Neural progenitor cell (in vitro differentiated cells): Measurements from ENCODE around the gene ARHGEF37. TPM values are rescaled to one million over a fixed set of nuclear protein-coding genes. Genes with fewer than 3 reads are reported as not detected.

Source experiments
- DNase-seq: peaks from one replicate; pipeline ENCODE4 v3.0.0-alpha.2; 2016; ENCODE audit warnings: low spot score
- H2AFZ ChIP-seq: fragments of 200-600 bp; sonication (generic); replicated peaks from 2 replicates; pipeline ENCODE4 v1.6.1; 2016; ENCODE audit warnings: antibody characterized with exemption
- H3F3A ChIP-seq: fragments of 200-600 bp; sonication (generic); 2 replicates; pipeline ENCODE4 v1.6.1; 2016; ENCODE audit warnings: antibody characterized with exemption, low read depth
- H3K27ac ChIP-seq: fragments of 200-600 bp; sonication (generic); 2 replicates; pipeline ENCODE4 v1.5.1; 2016; ENCODE audit warnings: mild to moderate bottlenecking
- H3K27me3 ChIP-seq: fragments of 200-600 bp; sonication (generic); 2 replicates; pipeline ENCODE4 v1.6.1; 2016; ENCODE audit warnings: mild to moderate bottlenecking, moderate library complexity
- H3K36me3 ChIP-seq: fragments of 200-600 bp; sonication (generic); 2 replicates; pipeline ENCODE4 v1.5.1; 2016
- H3K4me1 ChIP-seq: fragments of 200-600 bp; sonication (generic); 2 replicates; pipeline ENCODE4 v1.6.1; 2016; ENCODE audit warnings: mixed run types
- H3K4me2 ChIP-seq: fragments of 200-600 bp; sonication (generic); 2 replicates; pipeline ENCODE4 v1.6.1; 2016
- H3K4me3 ChIP-seq: fragments of 200-600 bp; sonication (generic); 2 replicates; pipeline ENCODE4 v1.5.1; 2016
- H3K79me2 ChIP-seq: fragments of 200-600 bp; sonication (generic); 2 replicates; pipeline ENCODE4 v1.6.1; 2016; ENCODE audit warnings: low read depth
- H3K9ac ChIP-seq: fragments of 200-600 bp; sonication (generic); 2 replicates; pipeline ENCODE4 v1.6.1; 2016
- H3K9me3 ChIP-seq: fragments of 200-600 bp; sonication (generic); 2 replicates; pipeline ENCODE4 v1.5.1; 2016; ENCODE audit warnings: low read depth
- H4K20me1 ChIP-seq: fragments of 200-600 bp; sonication (generic); 2 replicates; pipeline ENCODE4 v1.6.1; 2016; ENCODE audit warnings: low read depth
- H3K27ac Mint-ChIP-seq: 3 replicates; pipeline ENCODE4 v1.8.0; 2021; ENCODE audit warnings: mixed read lengths
- H3K27me3 Mint-ChIP-seq: 2 replicates; pipeline ENCODE4 v1.8.0; 2022; ENCODE audit warnings: low read depth, mild to moderate bottlenecking, inconsistent platforms, moderate library complexity, mixed read lengths; ENCODE audit not compliant: insufficient read depth
- H3K36me3 Mint-ChIP-seq: 3 replicates; pipeline ENCODE4 v1.8.0; 2021; ENCODE audit warnings: mixed read lengths
- H3K4me1 Mint-ChIP-seq: 3 replicates; pipeline ENCODE4 v1.8.0; 2021; ENCODE audit warnings: mixed read lengths
- H3K4me3 Mint-ChIP-seq: 3 replicates; pipeline ENCODE4 v1.8.0; 2021; ENCODE audit warnings: mild to moderate bottlenecking, moderate library complexity, mixed read lengths
- H3K9me3 Mint-ChIP-seq: 3 replicates; pipeline ENCODE4 v1.8.0; 2020; ENCODE audit warnings: mixed read lengths
- EZH2 ChIP-seq: fragments of 200-600 bp; sonication (generic); IDR thresholded peaks from 2 replicates; pipeline ENCODE4 v1.6.1; 2017; ENCODE audit warnings: antibody characterized with exemption, mild to moderate bottlenecking, moderate library complexity
- EZH2phosphoT487 ChIP-seq: fragments of 200-600 bp; sonication (generic); IDR thresholded peaks from 2 replicates; pipeline ENCODE4 v1.6.1; 2017; ENCODE audit warnings: antibody characterized with exemption
- total RNA-seq: library from RNA; depleted of rRNA; stranded (reverse); fragments of >200 nt; gene quantifications from 2 replicates; pipeline ENCODE4 v1.2.3, GENCODE V29; 2015; ENCODE audit warnings: low replicate concordance
- TF ChIP-seq, protein P1 (sequence below): fragments of 200-600 bp; sonication (generic); IDR thresholded peaks from 2 replicates; pipeline ENCODE4 v1.5.1; 2017; ENCODE audit warnings: antibody characterized with exemption, mild to moderate bottlenecking

ARHGEF37 gene
- total RNA-seq, 1 donor from 2014 or later: 0.99 TPM

DNA sequence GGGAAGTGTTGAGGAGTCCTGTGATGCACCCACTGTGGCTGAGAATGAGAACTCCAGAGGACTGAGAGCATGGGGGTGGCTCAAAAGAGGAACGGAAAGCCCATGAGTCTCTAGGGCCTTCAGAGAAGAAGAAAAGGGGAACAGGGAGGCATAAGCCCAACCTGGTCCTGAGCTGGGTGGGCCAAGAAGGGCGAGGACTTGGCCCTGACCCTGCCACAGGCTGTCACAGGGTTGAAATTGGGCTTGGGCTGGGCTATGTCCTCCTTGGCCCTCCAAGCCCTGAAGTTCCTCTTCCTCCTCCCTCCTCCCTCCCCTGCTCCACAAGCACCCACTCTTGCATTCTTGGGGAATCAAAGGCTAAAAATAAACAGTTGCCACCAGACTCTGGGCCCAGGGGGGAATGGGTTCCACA, 99.5 kb downstream of the ARHGEF37 start:
- Histone ChIP-seq H3K27me3 (peaks cover 4% of the 10 kb centered on the region), H3K79me2 (no peaks in the 10 kb centered on the region), H3K36me3 (no peaks in the 10 kb centered on the region), H3K9ac (no peak overlapping the region), H3K27ac (no peak overlapping the region), H3F3A (no peaks in the 10 kb centered on the region), H3K4me1 (no peaks in the 10 kb centered on the region), H3K4me3 (no peak overlapping the region), H3K9me3 (no peaks in the 10 kb centered on the region), H2AFZ (no peak overlapping the region), H4K20me1 (no peaks in the 10 kb centered on the region), H3K4me2 (no peak overlapping the region)
- no peaks in the 10 kb centered on the region for H3K36me3 Mint-ChIP-seq
- H3K27ac Mint-ChIP-seq: no peak overlapping the region
- no peak for DNase-seq
- TF ChIP-seq, protein P1, sequence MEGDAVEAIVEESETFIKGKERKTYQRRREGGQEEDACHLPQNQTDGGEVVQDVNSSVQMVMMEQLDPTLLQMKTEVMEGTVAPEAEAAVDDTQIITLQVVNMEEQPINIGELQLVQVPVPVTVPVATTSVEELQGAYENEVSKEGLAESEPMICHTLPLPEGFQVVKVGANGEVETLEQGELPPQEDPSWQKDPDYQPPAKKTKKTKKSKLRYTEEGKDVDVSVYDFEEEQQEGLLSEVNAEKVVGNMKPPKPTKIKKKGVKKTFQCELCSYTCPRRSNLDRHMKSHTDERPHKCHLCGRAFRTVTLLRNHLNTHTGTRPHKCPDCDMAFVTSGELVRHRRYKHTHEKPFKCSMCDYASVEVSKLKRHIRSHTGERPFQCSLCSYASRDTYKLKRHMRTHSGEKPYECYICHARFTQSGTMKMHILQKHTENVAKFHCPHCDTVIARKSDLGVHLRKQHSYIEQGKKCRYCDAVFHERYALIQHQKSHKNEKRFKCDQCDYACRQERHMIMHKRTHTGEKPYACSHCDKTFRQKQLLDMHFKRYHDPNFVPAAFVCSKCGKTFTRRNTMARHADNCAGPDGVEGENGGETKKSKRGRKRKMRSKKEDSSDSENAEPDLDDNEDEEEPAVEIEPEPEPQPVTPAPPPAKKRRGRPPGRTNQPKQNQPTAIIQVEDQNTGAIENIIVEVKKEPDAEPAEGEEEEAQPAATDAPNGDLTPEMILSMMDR: no peak
- TF ChIP-seq EZH2 (no peak), EZH2phosphoT487 (no peak)
- H3K4me3 Mint-ChIP-seq: no peak overlapping the region
- no peaks in the 10 kb centered on the region for H3K4me1 Mint-ChIP-seq
- peaks cover 5% of the 10 kb centered on the region for H3K27me3 Mint-ChIP-seq
- peaks cover under 1% of the 10 kb centered on the region for H3K9me3 Mint-ChIP-seq

DNA sequence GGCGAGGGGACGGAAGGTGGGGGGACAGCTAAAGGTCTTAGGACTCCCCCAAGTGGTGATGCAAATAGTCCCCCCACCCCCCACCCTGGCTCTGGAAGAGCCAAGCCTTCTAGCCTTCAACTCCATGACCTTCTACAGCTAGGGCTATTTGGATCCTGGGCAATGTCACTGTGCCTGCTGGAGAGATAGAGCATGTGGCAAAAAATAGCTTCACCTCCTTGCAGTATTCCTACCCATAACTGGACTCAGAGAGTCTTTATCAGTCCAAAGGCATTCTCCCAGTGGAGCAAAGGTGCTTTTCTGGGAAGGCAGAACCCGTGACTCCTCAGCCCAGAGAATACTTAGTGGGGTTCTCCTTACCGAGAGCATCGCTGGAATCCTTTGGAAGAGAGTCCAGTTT, 100.0 kb downstream of the ARHGEF37 start:
- Histone ChIP-seq H3K9me3 (no peaks in the 10 kb centered on the region), H3K36me3 (no peaks in the 10 kb centered on the region), H3F3A (no peaks in the 10 kb centered on the region), H3K27me3 (peaks cover 4% of the 10 kb centered on the region), H3K79me2 (no peaks in the 10 kb centered on the region), H3K4me1 (no peaks in the 10 kb centered on the region), H3K9ac (no peak overlapping the region), H3K4me2 (no peak overlapping the region), H4K20me1 (no peaks in the 10 kb centered on the region), H2AFZ (no peak overlapping the region), H3K4me3 (no peak overlapping the region), H3K27ac (no peak overlapping the region)
- H3K4me1 Mint-ChIP-seq: no peaks in the 10 kb centered on the region
- H3K9me3 Mint-ChIP-seq: no peaks in the 10 kb centered on the region
- no peaks in the 10 kb centered on the region for H3K36me3 Mint-ChIP-seq
- DNase-seq: no peak
- TF ChIP-seq, protein P1: no peak
- TF ChIP-seq EZH2 (no peak), EZH2phosphoT487 (no peak)
- H3K27ac Mint-ChIP-seq: no peak overlapping the region
- H3K27me3 Mint-ChIP-seq: peaks cover 5% of the 10 kb centered on the region
- H3K4me3 Mint-ChIP-seq: no peak overlapping the region

DNA sequence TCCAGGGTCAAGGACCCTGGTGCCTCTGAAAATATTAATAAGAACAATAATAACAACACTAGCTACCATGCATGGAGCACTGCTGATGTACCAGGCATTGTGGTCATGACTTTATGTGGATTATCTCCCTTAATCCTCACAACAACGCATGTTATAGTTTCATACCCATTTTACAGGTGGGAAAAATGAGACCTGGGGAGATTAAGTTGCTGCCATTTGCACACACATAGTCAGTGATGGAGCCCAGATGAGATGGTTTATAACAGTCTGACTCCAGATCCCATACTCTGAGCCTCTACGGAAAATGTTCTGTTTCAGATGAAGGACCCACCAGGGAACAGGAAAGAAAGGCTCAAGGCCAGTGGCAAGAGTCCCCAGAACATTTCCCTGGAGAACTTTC, 100.6 kb downstream of the ARHGEF37 start:
- H3K27ac ChIP-seq: no peak overlapping the region
- no peak for DNase-seq
- H3K27ac Mint-ChIP-seq: no peak overlapping the region
- peaks cover 8% of the 10 kb centered on the region for H3K27me3 Mint-ChIP-seq
- no peaks in the 10 kb centered on the region for H3K36me3 ChIP-seq
- no peaks in the 10 kb centered on the region for H3K9me3 ChIP-seq
- no peak for TF ChIP-seq EZH2
- no peak for TF ChIP-seq EZH2phosphoT487
- TF ChIP-seq, protein P1: no peak
- no peak overlapping the region for H3K4me3 ChIP-seq
- no peak overlapping the region for H3K9ac ChIP-seq
- no peak overlapping the region for H2AFZ ChIP-seq
- no peaks in the 10 kb centered on the region for H3K4me1 ChIP-seq
- H3K4me1 Mint-ChIP-seq: no peaks in the 10 kb centered on the region
- H3K9me3 Mint-ChIP-seq: no peaks in the 10 kb centered on the region
- H3K4me2 ChIP-seq: no peak overlapping the region
- peaks cover 4% of the 10 kb centered on the region for H3K27me3 ChIP-seq
- no peak overlapping the region for H3K4me3 Mint-ChIP-seq
- H4K20me1 ChIP-seq: no peaks in the 10 kb centered on the region
- no peaks in the 10 kb centered on the region for H3F3A ChIP-seq
- no peaks in the 10 kb centered on the region for H3K36me3 Mint-ChIP-seq
- no peaks in the 10 kb centered on the region for H3K79me2 ChIP-seq
